Hindlimb muscle (tissue), 1 donor: Measurements from ENCODE around the gene AUP1. TPM values are rescaled to one million over a fixed set of nuclear protein-coding genes. Genes with fewer than 3 reads are reported as not detected.
"Not testable (repeated sequence)": the region's sequence is repeated elsewhere in the genome, so short reads cannot be mapped to it uniquely, and the experiment has no call there.

Experiments used
- DNase-seq: peaks from one replicate; pipeline ENCODE4 v3.0.0-alpha.2; 2013
- polyA plus RNA-seq: library from polyadenylated mRNA; unstranded; fragments of 120-200 nt; gene quantifications from one replicate; pipeline ENCODE4 v1.2.1, GENCODE V29; 2013; ENCODE audit not compliant: insufficient read length

Gene AUP1, protein sequence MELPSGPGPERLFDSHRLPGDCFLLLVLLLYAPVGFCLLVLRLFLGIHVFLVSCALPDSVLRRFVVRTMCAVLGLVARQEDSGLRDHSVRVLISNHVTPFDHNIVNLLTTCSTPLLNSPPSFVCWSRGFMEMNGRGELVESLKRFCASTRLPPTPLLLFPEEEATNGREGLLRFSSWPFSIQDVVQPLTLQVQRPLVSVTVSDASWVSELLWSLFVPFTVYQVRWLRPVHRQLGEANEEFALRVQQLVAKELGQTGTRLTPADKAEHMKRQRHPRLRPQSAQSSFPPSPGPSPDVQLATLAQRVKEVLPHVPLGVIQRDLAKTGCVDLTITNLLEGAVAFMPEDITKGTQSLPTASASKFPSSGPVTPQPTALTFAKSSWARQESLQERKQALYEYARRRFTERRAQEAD
- 65.8 TPM for polyA plus RNA-seq

DNA sequence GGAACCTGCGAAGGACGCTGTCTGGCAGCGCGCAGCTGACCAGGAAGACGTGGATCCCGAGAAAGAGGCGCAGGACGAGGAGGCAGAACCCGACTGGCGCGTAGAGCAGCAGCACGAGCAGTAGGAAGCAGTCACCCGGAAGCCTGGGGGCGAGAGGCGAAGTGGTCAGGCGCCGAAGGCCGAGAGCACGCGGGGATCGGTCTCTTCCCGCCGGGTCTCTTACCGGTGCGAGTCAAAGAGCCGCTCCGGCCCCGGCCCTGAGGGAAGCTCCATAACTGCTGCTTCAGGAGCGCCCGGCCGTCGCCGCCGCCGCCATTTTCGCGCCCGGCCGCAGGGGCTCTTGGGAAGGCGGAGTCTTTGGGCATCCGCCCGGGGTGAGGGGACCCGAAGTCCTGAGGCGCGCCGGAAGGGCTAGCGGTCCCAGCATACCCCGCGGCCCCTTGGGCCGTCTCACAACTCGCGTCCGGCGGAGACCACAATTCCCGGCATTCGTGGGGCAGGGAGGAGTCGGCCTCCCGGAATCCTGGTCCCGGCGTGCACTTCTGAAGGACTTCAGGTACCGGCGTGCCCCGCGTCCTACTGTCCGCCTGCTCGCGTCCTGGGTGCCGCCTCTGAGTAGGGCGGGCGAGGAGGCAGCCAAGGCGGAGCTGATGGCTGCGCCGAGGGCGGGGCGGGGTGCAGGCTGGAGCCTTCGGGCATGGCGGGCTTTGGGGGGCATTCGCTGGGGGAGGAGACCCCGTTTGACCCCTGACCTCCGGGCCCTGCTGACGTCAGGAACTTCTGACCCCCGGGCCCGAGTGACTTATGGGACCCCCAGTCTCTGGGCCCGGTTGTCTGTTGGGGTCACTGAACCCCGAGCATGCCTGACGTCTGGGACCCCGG is at the start of gene AUP1, which contains the start of gene HTRA2:
AUP1 (minus strand) TSS at position 350 of the 882 bp plus-strand sequence; CDS start at position 273, 77 bp downstream.
HTRA2 (plus strand) TSS at position 577 of the 882 bp plus-strand sequence; CDS start at position 651, 74 bp downstream.
- peak; percentile 99 for DNase-seq

DNA sequence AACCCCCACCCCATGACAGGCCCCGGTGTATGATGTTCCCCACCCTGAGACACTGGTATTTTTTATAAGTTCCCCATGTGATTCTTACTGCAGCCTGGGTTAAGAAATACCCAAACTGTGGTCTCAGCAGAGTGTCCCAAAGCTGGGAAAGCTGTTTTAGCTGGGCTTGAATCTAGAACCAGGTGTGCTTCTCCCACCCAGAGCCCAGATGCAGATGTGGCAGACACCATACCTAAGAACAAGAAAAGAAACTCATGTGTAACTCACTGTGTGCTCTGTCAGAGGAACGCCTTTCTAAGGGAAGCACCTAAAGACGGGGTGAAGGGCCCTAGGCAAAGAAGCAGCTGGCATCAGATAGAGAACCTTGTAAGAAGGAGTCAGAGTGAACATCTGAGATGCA is 48.9 kb upstream of the AUP1 start:
- DNase-seq: no peak

DNA sequence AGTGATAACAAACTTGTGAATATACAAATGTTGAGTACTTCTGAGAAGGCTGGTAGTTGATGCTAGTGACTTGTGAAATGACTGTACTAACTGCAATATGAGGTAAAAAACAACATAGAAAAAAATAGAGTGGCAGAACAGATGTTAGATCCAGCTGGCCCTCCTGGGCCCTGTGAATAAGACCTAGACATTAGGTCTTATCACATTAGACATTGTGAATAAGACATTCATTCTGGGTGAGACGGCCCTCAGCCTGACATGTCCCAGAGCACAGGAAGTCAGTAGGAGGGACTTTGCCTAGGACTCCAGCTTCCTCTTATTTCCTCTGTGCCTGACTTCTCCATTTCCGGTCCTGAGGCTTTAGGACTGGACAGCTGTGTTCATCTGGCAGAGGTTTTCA is 47.9 kb upstream of the AUP1 start:
- DNase-seq: no peak

DNA sequence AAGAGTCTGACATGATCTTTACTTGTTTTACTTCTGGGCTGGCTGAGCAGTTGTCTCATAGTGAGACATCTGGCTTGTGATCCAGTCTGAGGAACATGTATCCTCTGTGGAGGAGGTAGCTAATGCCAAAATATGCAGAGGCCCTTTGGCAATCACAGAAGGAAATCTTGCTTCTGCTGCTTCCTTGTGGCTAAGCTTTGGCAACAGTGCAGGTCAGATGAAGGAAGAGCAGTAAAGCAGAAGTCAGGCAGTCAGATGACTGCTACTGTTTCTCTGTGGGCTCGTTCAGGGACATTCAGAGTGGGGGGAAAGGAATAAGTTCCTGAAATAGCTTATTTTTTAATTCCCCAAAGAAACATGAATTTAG is 47.3 kb upstream of the AUP1 start:
- no peak for DNase-seq

DNA sequence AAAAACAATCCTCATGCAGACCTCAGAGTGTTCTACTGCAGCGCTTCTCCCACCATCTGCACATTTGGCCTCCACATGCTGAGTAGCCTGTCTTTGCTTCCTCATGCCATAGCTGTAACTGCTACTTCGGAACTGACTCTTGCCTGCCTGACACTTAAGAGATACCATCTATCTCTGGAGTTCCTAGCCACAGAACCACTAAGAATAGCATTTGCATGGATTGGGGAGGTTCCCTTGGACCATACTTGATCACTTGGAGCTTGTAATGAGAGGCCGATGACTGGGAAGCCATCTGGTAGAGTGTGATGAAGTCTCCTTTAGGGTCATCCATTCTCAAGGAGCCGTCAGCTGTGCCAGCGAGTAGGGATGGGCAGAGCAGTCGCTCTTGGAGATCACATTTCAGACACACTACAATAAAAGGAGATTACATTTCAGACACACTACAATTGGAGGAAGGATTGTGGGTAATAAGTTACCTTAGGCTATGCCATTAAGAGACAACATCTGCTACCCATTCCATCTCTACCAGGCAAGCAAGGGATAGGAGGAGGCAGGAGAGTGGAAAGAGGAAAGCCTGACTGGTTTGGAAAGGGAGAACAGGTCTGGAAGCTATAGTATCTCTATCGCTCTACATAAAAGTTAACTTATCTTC is 46.8 kb upstream of the AUP1 start:
- no peak for DNase-seq

DNA sequence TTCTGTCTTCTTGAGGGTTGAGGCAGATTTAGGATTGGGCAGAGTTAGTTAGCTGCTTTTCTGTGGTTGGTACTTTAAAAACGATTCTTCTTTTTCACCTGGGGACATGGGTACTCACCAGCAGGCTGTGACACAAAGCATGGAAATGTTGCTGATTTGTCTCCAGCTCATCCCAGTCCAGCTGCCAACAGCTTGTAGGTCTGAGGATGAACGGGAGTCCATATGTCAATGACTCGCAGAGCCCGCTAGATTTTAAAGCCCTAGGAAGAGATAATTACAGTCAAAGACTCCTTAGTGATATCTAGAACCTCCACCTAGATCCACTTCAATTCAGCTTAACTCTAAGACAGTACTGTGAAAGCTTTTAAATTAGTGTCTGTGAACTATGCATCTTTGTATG is 45.8 kb upstream of the AUP1 start:
- no peak for DNase-seq

DNA sequence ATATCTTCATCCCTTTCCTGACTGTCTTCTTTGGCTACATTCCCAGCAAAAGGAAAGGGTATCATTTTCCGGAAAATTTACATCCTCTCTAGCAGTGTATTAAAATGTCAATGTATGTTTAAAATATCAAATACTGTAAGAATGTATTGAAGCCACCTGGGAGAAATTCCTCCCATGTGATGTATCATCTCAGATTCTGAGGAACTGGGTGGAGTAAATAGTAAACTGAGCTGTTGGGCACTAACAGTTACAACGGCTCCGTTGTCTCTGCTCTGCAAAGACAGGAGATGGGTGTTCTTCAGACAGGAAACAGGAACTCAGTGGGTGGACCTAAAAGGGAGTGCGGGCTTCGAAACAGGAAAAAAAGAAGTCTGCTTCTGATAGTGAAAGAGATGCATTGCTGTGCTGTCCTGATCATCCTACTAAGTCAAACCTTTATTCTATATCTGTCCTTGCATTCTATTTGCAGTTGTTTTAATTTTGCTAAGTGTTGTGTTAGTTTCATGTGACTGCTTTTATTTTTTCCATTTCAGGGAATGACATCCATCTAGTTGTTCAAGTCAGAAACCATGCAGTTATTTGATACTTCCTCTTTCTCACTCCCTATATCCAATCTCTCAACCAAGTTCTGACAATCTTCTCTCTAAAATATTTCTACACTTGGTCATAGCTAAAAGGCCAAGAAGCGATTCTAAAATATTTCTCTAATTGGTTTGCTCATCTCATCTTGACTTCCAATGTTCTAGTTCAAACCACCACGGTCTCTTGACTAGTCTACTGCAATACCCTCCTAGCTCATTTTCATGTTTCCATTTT is 44.4 kb upstream of the AUP1 start:
- no peak for DNase-seq

DNA sequence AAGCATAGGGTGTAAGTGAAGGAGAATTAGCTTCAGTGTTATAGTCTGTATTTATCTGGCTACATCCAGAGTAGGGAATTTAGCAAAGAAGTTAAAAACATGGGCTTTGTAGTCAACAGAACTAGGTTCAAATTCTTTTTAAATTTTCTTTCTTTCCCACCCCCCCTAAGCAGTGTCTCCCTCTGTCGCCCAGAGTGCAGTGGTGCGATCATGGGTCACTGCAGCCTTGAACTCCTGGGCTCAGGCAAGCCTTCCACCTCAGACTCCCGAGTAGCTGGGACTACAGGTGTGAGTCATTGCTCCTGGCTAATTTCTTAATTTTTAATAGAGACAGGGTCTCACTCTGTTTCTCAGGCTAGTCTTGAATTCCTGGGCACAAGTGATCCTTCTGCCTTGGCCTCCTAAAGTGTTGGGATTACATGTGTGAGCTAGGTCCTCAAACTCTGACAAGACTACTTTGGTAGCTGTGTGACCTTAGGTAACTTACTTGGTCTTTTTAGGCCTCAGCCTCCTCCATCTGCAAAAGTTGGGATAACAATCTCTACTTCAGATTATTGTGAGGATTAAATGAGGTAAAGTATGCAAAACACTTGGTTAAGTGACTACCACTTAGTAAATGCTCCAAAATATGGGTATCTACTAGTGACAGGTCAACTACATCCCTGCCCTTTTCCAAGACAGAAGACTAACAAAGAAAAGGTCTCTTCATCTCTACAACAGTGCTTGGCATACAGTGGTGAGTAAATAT is 42.8 kb upstream of the AUP1 start:
- no peak for DNase-seq

DNA sequence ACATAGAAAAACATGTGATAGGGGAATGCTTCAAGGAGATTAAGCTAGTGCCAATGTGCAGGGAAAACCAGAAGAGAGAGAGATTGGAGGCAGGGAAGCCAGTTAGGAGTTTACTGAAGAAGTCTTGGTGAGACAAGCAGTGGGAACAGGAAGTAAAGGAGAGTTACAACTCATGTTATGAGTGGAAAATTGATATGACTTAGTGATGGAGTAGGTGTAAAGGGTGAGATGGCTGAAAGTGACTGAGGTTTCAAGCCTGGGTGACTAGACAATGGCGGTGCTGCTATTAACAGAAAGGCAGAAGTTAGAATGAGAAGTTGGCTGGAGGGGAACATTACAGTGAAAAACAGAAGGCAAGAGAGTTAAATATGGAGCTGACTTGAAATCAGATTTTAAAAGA is 41.6 kb upstream of the AUP1 start:
- no peak for DNase-seq

DNA sequence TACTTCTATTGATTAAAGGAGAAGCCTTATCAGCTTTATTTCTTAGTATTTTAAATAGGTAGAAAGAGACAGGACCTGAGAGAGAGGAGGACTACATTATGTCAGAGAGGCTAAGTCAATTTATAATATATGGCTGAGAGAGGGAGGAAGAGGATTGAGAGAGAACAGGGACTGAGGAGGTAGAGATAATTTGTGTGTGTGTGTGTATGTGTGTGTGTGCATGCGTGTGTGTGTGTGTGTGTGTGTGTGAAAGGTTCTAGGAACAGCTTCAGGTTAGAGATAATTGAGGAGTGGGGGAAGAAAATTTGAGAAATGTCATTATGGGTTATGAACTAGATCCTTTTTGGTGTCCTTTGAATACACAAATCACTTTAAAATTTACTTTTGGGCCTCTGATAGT is 40.2 kb upstream of the AUP1 start:
- DNase-seq: no peak

DNA sequence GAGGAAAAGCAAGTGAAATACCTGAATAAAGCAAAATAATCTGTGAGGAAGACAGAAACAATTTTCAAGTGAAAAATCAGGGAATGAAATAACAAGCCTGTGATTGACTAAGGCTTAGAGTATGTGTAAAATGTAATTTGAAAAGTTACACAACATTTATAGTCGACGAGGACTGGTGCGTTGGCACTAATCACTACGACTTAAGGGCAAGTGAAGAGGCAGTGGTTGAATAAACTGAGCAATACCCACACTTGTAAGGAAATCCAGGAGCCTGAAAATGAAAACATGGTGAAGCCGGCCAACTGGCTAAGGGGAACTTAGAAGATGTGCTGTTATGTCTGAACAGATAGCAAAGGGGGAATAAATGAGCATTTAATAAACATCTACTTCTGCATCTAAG is 38.4 kb upstream of the AUP1 start:
- DNase-seq: no peak

DNA sequence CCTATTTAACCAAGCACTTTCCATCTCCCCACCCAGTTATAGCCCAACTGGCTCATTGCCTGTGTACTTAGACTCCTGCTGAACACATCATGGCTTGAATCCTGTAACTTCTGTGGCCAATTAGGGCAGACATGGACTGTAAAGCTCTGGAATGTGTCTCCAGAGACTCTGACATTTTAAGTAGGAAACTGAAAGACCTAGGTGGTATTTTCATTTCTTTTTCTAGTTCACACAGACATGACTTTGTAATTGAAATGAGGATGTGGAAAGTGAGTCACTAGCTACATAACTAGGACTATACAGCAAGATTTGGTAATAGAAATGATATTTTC is 37.2 kb upstream of the AUP1 start:
- no peak for DNase-seq

DNA sequence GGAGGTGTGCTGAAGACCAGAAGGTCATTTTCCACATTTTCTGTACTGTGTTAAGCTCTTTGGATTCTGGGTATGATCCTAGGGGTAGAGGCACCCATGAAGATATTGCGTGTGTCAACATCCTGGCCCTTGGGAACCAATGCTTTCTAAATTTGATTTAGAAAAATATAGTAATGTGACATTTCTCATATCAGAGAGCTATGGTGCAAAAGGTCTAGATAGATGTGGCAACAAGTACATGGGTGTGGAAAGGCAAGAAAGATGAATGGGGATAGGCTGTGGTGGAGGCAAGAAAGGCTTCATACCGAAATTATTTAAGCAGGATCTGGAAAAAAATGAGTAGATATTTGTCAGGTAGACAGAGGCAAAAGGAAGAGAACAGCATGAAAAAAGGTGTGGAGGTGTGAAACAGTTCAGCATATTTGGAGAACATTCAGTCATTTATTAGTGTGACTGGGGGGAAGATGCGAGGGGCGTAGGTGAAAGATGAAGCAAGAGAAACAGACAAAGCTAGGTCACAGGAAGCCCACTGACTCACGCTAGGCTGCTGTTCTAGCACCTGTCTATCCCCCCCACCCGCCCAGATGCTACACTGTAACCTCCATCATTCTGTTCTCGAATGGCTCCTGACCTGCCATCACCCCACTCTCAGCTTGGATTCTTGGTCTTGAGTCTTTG is 36.7 kb upstream of the AUP1 start:
- no peak for DNase-seq

DNA sequence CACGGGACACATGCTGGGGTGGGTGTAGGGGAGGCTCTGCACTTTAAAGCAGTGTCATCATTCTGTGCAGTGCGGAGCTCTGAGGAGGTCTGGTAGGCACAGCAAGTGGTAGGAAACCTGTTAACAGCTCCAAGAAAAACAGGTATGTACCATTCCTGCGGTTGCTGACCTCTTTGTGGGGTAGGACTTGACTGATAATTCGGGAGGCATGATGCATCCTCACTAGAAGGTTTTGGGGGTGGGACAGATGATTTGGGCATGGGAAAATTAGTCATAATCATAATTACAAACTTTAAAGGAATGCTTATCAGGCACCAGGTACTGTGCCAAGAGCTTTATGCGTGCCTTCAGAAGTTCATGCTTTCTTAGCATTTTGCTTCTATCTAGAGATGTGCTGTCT is 34.7 kb upstream of the AUP1 start:
- DNase-seq: no peak

DNA sequence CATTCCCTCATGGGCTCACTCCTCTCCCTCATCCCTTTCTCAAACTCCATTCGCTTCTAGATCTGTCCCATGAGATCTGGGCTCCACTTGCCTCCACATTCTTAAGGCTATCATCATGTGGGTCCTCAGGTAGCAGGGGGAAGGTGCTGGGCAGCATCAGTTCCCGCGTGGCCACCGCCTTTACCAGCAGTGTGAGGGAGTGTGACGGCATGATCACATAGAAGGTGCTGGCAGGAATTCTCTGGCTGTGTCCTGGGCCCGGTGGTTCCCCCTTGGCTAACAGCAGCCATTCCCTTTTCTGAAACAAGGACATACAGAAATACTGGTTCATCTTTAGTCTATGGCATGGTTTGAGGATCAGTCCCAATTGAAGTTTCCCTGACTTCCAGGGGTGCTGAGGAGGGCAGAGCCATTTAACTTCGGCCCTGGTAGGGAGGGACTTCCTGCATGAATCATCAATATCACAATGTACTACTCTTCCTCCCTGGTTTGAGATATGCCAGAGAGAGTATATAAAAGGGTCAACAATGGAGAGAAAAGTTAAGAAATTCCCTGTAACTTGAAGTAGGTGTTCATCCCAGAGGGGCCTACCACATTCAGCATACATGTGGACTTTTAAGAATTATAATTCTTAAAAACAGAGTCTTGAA is 32.7 kb upstream of the AUP1 start:
- DNase-seq: no peak

DNA sequence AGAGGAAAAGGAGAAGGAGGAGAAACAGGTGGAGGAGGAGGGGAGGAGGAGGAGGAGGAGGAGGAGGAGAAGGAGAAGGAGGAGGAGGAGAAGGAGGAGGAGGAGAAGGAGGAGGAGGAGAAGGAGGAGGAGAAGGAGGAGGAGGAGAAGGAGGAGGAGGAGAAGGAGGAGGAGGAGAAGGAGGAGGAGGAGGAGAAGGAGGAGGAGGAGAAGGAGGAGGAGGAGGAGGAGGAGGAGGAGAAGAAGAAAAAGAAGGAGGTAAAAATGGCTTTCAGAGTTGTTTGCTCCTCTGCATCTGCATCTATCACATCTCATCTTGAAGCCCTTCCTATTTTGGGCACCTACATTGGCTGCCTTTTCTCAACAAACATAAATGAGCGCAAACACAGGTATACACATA is 31.5 kb upstream of the AUP1 start:
- DNase-seq: not testable (repeated sequence)

DNA sequence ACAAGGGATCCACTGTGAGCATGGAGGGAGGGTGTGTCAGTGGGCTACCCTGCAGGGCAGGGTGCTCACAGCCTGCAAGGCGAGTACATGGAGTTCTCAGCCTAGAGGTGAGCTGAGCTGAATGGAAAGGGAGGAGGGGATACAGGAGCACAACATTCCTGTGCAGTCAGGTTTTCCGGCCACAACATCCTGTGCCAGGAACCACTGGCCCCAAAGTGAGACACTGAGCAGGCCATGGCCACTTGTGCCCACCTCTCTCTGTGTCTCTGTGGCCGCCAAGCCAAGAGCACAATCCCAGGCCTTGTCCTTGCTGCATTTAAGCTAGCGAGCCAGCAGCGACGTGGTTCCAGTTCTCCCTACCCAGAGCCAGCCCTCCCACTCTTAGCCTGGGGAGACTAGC is 31.1 kb upstream of the AUP1 start:
- no peak for DNase-seq

DNA sequence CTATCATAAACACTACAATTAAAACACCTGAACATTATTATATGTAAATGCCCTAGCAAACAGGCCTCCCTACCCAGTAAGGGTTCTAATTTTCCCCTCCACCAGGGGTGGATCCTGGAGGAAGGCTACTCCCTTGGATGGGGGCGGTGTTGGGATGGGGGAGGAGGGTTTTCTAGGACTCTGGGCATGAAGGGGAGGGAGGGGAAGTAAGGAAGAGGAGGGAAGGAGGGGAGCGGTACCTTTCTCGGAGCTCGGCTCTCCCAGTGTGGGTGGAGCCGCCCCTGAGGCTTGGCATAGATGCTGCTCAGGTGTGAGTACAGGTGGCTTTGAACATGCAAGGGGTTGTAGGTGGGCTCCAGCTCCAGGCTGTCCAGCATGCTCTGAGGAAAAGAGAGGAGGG is 30.4 kb upstream of the AUP1 start:
- DNase-seq: no peak

DNA sequence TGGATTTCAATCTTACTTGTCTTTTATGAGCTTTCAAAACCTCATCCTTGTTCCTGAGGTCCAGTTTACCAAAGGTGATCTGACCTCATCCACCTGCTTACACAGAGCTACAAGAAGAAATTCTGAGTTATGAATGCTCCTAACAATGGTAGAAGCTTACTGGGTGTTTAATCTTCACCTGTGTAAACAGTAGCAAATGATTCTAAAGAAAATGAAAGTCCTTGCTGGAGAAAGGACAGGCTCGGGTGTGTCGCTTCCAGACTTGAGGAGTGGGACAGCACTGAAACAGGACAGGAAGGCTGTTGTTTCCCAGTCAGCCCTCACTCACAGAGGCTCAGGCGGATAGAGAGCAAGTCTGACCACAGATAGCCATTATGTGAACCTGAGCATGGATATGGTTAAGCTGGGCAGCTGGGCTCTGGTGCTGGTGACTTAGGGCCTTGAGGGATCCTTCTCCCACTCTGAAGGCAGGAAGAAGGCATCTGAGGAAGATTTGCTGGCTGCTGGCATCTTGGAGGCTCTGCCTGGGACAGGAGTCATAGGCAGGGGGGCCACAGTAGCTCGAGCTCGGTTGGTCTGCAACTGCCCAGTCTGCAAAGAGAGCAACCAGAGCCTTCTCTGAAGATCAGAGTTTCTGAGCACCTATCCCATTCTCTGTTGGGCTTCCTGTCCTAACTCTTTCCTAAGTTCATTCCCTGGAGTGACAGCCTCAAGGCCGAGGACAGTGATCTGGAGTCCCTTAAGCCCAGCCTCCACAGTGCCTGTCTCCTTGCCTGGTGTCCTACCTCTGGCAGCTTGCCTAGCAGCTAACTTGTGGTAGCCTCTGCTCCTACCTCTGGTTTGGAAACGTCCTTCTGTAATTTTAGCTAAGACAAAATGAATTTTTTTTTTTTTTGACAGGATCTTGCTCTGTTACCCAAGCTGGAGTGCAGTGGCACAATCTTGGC is 29.1 kb upstream of the AUP1 start:
- DNase-seq: no peak
